ENCODE measurements around the gene TBX19. TPM values are rescaled to one million over a fixed set of nuclear protein-coding genes. Genes with fewer than 3 reads are reported as not detected.

Gene TBX19
- total RNA-seq, 1 donor from 2014 or later, result 0.75 TPM

GRCh38 chr1:168320149-168320548 is 39.5 kb downstream of the TBX19 start:
- no peak for DNase-seq (ENCODE audit: low read depth)

GRCh38 chr1:168320800-168321450 is 40.2 kb downstream of the TBX19 start:
- DNase-seq (ENCODE audit: low read depth), result peak; percentile 91

GRCh38 chr1:168321945-168322344 is 41.3 kb downstream of the TBX19 start:
- DNase-seq (ENCODE audit: low read depth), result peak; percentile 64

GRCh38 chr1:168324745-168325425 is 44.2 kb downstream of the TBX19 start:
- DNase-seq (ENCODE audit: low read depth), result no peak

GRCh38 chr1:168328731-168329364 is 48.2 kb downstream of the TBX19 start:
- no peak for DNase-seq (ENCODE audit: low read depth)

- no peak for DNase-seq (ENCODE audit: low read depth)
Observed at GRCh38 chr1:168330285-168330684, 49.6 kb downstream of the TBX19 start.

- DNase-seq (ENCODE audit: low read depth), result no peak
Observed at GRCh38 chr1:168331569-168331968, 50.9 kb downstream of the TBX19 start.

- no peak for DNase-seq (ENCODE audit: low read depth)
Observed at GRCh38 chr1:168333562-168334276, 53.0 kb downstream of the TBX19 start.

- DNase-seq (ENCODE audit: low read depth), result peak; percentile 63
Observed at GRCh38 chr1:168335500-168335899, 54.8 kb downstream of the TBX19 start.

- DNase-seq (ENCODE audit: low read depth), result no peak
Observed at GRCh38 chr1:168338589-168339503, 58.2 kb downstream of the TBX19 start.

- no peak for DNase-seq (ENCODE audit: low read depth)
Observed at GRCh38 chr1:168340781-168341482, 60.3 kb downstream of the TBX19 start.

- peak; percentile 53 for DNase-seq (ENCODE audit: low read depth)
Observed at GRCh38 chr1:168341483-168341975, 60.9 kb downstream of the TBX19 start.

GRCh38 chr1:168342572-168343280 is 62.0 kb downstream of the TBX19 start:
- DNase-seq (ENCODE audit: low read depth), result peak; percentile 78

GRCh38 chr1:168343566-168343965 is 62.9 kb downstream of the TBX19 start:
- DNase-seq (ENCODE audit: low read depth), result no peak

- DNase-seq (ENCODE audit: low read depth), result no peak
Observed at GRCh38 chr1:168344517-168344916, 63.8 kb downstream of the TBX19 start.

- DNase-seq (ENCODE audit: low read depth), result no peak
Observed at GRCh38 chr1:168345939-168346338, 65.3 kb downstream of the TBX19 start.

- DNase-seq (ENCODE audit: low read depth), result no peak
Observed at GRCh38 chr1:168347630-168348029, 67.0 kb downstream of the TBX19 start.

- peak; percentile 12 for DNase-seq (ENCODE audit: low read depth)
Observed at GRCh38 chr1:168348146-168348709, 67.6 kb downstream of the TBX19 start.

Measured in renal cortical epithelial cell (primary cell).